ENCODE measurements around the gene RBM26.

DNA sequence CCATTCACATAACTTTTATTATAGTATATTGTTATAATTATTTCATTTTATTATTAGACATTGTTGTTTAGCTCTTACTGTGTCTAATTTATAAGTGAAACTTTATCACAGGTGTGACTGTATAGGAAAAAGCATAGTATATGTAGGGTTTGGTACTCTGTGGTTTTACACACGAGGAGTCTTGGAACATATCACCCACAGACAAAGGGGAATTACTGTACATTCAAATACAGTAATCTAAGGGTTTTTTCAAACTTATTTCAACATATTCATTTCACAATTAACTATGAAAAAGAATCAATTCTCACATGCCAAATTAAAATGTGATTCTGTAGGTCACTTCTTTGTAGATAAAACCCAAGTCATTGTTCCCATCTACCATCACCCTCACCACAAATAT lies 46.0 kb downstream of the RBM26 start:
- TF ChIP-seq, protein P1, sequence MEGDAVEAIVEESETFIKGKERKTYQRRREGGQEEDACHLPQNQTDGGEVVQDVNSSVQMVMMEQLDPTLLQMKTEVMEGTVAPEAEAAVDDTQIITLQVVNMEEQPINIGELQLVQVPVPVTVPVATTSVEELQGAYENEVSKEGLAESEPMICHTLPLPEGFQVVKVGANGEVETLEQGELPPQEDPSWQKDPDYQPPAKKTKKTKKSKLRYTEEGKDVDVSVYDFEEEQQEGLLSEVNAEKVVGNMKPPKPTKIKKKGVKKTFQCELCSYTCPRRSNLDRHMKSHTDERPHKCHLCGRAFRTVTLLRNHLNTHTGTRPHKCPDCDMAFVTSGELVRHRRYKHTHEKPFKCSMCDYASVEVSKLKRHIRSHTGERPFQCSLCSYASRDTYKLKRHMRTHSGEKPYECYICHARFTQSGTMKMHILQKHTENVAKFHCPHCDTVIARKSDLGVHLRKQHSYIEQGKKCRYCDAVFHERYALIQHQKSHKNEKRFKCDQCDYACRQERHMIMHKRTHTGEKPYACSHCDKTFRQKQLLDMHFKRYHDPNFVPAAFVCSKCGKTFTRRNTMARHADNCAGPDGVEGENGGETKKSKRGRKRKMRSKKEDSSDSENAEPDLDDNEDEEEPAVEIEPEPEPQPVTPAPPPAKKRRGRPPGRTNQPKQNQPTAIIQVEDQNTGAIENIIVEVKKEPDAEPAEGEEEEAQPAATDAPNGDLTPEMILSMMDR (IDR thresholded peaks at IDR 0.05): no peak
- TF ChIP-seq POLR2AphosphoS5 (IDR thresholded peaks at IDR 0.05): no peak
- TF ChIP-seq POLR2A (IDR thresholded peaks at IDR 0.05): no peak
